Uterus (tissue), 4 donors: Measurements from ENCODE around the gene PIK3R3. TPM values are rescaled to one million over a fixed set of nuclear protein-coding genes. Genes with fewer than 3 reads are reported as not detected.

Experiments
- DNase-seq, 2 donors: peaks; one replicate each; pipeline ENCODE4 v3.0.0-alpha.2; 2019 to 2020
- H3K27ac ChIP-seq, 2 donors: fragments of 200-600 bp; sonication (generic); 1 replicate in 1 of 2; 2 replicates in 1 of 2; pipeline ENCODE4 v1.5.1; 2016 to 2018
- H3K27me3 ChIP-seq, 2 donors: fragments of 200-600 bp; sonication (generic); one replicate each; pipeline ENCODE4 v1.5.1; 2018 to 2019; ENCODE audit warnings: control low read depth in 1 of 2
- H3K36me3 ChIP-seq, 2 donors: fragments of 200-600 bp; sonication (generic); one replicate each; pipeline ENCODE4 v1.5.1; 2019; ENCODE audit warnings: control low read depth in 1 of 2
- H3K4me1 ChIP-seq, 2 donors: fragments of 200-600 bp; sonication (generic); one replicate each; pipeline ENCODE4 v1.5.1; 2018 to 2019; ENCODE audit warnings: control low read depth in 1 of 2
- H3K4me3 ChIP-seq, 2 donors: fragments of 200-600 bp; sonication (generic); 1 replicate in 1 of 2; 2 replicates in 1 of 2; pipeline ENCODE4 v1.5.1; 2018 to 2019; ENCODE audit warnings: mild to moderate bottlenecking in 1 of 2
- H3K9me3 ChIP-seq, 2 donors: fragments of 200-600 bp; sonication (generic); one replicate each; pipeline ENCODE4 v1.5.1; 2019; ENCODE audit warnings: control low read depth in 1 of 2
- POLR2A ChIP-seq, 2 donors: fragments of 450-650 bp; IDR thresholded peaks; one replicate each; pipeline ENCODE4 v1.6.1; 2016; ENCODE audit warnings: antibody characterized with exemption in 2 of 2, mild to moderate bottlenecking in 1 of 2, moderate library complexity in 1 of 2
- intact Hi-C: fragments of 100-400 bp; cut with DNase I; formaldehyde crosslinking; loops from one replicate; pipeline ENCODE4 v1.15.1; 2023; ENCODE audit warnings: low total_unique reads
- total RNA-seq, 4 donors: library from RNA; depleted of rRNA in 3 of 4; stranded (reverse); fragments of >200 nt in 3 of 4; gene quantifications; one replicate each; pipeline versions ENCODE4 v1.1.0 to v1.2.4, GENCODE V29; 2014 to 2023
- TF ChIP-seq, protein P1 (sequence below), 4 experiments: fragments of 200-600 bp in 2 of 4; fragments of 450-650 bp in 2 of 4; sonication (generic) in 2 of 4; IDR thresholded peaks; one replicate each; pipeline ENCODE4 v1.5.1; 2016 to 2019; ENCODE audit warnings: antibody characterized with exemption in 4 of 4, mild to moderate bottlenecking in 2 of 4, moderate library complexity in 1 of 4
- donor health status: DM: yes; HTN: yes; CAD: no.

PIK3R3 gene
- total RNA-seq, 4 donors from 2014 or later = 23.5 to 83.7 (median 38.3) TPM

- Histone ChIP-seq H3K27me3 (no peaks in the 10 kb centered on the region), H3K27ac (no peak overlapping the region), H3K36me3 (no peaks in the 10 kb centered on the region), H3K9me3 (no peaks in the 10 kb centered on the region), H3K4me1 (no peaks in the 10 kb centered on the region), H3K4me3 (no peak overlapping the region)
- intact Hi-C loops = no loop called here
- no peak for DNase-seq
- TF ChIP-seq, protein P1, sequence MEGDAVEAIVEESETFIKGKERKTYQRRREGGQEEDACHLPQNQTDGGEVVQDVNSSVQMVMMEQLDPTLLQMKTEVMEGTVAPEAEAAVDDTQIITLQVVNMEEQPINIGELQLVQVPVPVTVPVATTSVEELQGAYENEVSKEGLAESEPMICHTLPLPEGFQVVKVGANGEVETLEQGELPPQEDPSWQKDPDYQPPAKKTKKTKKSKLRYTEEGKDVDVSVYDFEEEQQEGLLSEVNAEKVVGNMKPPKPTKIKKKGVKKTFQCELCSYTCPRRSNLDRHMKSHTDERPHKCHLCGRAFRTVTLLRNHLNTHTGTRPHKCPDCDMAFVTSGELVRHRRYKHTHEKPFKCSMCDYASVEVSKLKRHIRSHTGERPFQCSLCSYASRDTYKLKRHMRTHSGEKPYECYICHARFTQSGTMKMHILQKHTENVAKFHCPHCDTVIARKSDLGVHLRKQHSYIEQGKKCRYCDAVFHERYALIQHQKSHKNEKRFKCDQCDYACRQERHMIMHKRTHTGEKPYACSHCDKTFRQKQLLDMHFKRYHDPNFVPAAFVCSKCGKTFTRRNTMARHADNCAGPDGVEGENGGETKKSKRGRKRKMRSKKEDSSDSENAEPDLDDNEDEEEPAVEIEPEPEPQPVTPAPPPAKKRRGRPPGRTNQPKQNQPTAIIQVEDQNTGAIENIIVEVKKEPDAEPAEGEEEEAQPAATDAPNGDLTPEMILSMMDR (IDR thresholded peaks at IDR 0.05) = no peak
- no peak for TF ChIP-seq POLR2A (IDR thresholded peaks at IDR 0.05)
Measured at GRCh38 chr1:46080257-46080656, 52.2 kb downstream of the PIK3R3 start.

DNA sequence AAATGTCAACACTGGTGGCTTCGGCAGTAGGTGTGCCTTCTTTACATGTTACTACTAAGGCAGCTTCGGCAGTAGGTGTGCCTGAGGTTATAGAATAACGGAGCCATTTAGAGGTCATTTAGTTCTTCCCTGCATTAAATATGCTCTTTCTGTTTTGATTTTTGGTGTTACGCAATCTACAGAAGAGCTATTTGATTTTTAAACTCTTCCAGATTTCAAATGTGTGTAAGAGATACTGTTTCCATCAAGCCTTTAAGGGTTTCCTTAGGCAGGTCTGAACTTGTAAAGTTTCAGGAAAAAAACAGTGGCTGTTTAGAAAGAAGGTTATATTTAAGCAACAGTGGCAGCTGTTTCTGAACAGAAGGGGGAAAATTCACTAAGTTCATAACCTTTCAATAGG is 54.8 kb downstream of the PIK3R3 start:
- Histone ChIP-seq H3K27ac (no peak overlapping the region), H3K4me3 (no peak overlapping the region), H3K9me3 (no peaks in the 10 kb centered on the region), H3K4me1 (no peaks in the 10 kb centered on the region), H3K27me3 (no peaks in the 10 kb centered on the region), H3K36me3 (no peaks in the 10 kb centered on the region)
- intact Hi-C loops = no loop called here
- DNase-seq = no peak
- TF ChIP-seq POLR2A (IDR thresholded peaks at IDR 0.05) = no peak
- TF ChIP-seq, protein P1 (IDR thresholded peaks at IDR 0.05) = no peak

DNA sequence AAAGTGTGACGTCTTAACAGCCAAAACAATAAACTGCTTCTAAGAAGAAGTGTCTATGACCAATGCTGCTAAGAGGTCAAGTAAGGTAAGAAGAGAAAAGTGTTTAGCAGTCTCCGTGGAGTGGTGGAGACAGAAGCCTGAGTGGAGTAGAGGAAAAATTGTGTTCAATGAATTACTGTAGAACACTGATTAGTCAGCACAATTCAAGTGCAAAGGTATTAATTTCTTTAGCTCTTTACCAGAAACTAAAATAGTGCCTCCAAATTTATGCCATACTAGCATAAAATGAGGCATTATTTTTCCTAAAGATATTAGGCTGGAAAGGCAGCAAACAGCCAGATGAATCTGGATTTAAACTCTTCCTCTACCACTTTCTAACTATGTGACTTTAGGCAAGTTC is 56.1 kb downstream of the PIK3R3 start:
- Histone ChIP-seq H3K4me3 (no peak overlapping the region), H3K36me3 (no peaks in the 10 kb centered on the region), H3K27me3 (no peaks in the 10 kb centered on the region), H3K4me1 (no peaks in the 10 kb centered on the region), H3K9me3 (no peaks in the 10 kb centered on the region), H3K27ac (no peak overlapping the region)
- intact Hi-C loops = no loop called here
- DNase-seq = no peak
- TF ChIP-seq, protein P1 (IDR thresholded peaks at IDR 0.05) = no peak
- no peak for TF ChIP-seq POLR2A (IDR thresholded peaks at IDR 0.05)

GRCh38 chr1:46072975-46073374 is 59.5 kb downstream of the PIK3R3 start:
- H3K4me3 ChIP-seq = no peak overlapping the region
- no peaks in the 10 kb centered on the region for H3K4me1 ChIP-seq
- H3K9me3 ChIP-seq = no peaks in the 10 kb centered on the region
- TF ChIP-seq, protein P1 (IDR thresholded peaks at IDR 0.05) = no peak
- no peak for TF ChIP-seq POLR2A (IDR thresholded peaks at IDR 0.05)
- DNase-seq = no peak
- H3K27me3 ChIP-seq = no peaks in the 10 kb centered on the region
- H3K27ac ChIP-seq = no peak overlapping the region
- no peaks in the 10 kb centered on the region for H3K36me3 ChIP-seq
- intact Hi-C loops = no loop called here

- no peak for DNase-seq
- Histone ChIP-seq H3K36me3 (no peaks in the 10 kb centered on the region), H3K4me3 (no peak overlapping the region), H3K27ac (no peak overlapping the region), H3K9me3 (no peaks in the 10 kb centered on the region), H3K27me3 (no peaks in the 10 kb centered on the region), H3K4me1 (no peaks in the 10 kb centered on the region)
- intact Hi-C loops = no loop called here
- TF ChIP-seq POLR2A (IDR thresholded peaks at IDR 0.05) = no peak
- TF ChIP-seq, protein P1 (IDR thresholded peaks at IDR 0.05) = no peak
Measured at GRCh38 chr1:46070164-46070814, 62.1 kb downstream of the PIK3R3 start.
